ENCODE measurements around the gene ASRGL1.

The ASRGL1 gene

GRCh38 chr11:62421996-62422395, 84.7 kb downstream of the ASRGL1 start:
- no peak overlapping the region for H3K4me2 ChIP-seq (ENCODE audit: low read depth, low read length, poor library complexity, severe bottlenecking)

GRCh38 chr11:62423012-62423411, 85.8 kb downstream of the ASRGL1 start:
- Histone ChIP-seq H3K27me3 (ENCODE audit: insufficient read depth, low read length, poor library complexity, severe bottlenecking) (no peaks in the 10 kb centered on the region), H2AFZ (ENCODE audit: low read length) (no peak overlapping the region), H4K20me1 (ENCODE audit: insufficient read depth, low read length, poor library complexity, severe bottlenecking) (no peaks in the 10 kb centered on the region), H3K4me1 (ENCODE audit: insufficient read depth, low read length, poor library complexity, severe bottlenecking) (peaks cover 16% of the 10 kb centered on the region), H3K4me3 (ENCODE audit: low read length, poor library complexity, severe bottlenecking) (no peak overlapping the region), H3K9me2 (replicated peaks; ENCODE audit: low read depth, low read length) (no peaks in the 10 kb centered on the region), H3F3A (ENCODE audit: low read depth) (no peaks in the 10 kb centered on the region), H3K79me2 (ENCODE audit: insufficient read depth, low read length) (no peaks in the 10 kb centered on the region), H3K9ac (ENCODE audit: low read depth, low read length, poor library complexity, severe bottlenecking) (no peak overlapping the region), H3K4me2 (ENCODE audit: low read depth, low read length, poor library complexity, severe bottlenecking) (no peak overlapping the region), H3K36me3 (ENCODE audit: insufficient read depth, low read length) (no peaks in the 10 kb centered on the region), H3K9me3 (ENCODE audit: insufficient read depth, low read depth, low read length) (no peaks in the 10 kb centered on the region)
- TF ChIP-seq EZH2phosphoT487 (IDR thresholded peaks at IDR 0.05; ENCODE audit: borderline replicate concordance), result no peak

More at GRCh38 chr11:62421996-62422395, 84.7 kb downstream of the ASRGL1 start:
- no peak for TF ChIP-seq CTCF (conservative IDR thresholded peaks at IDR 0.05; ENCODE audit: low read length)
- no peak for TF ChIP-seq EZH2phosphoT487 (IDR thresholded peaks at IDR 0.05; ENCODE audit: borderline replicate concordance)
- H3K4me3 ChIP-seq (ENCODE audit: low read length, poor library complexity, severe bottlenecking), result no peak overlapping the region
- peaks cover 8% of the 10 kb centered on the region for H3K4me1 ChIP-seq (ENCODE audit: insufficient read depth, low read length, poor library complexity, severe bottlenecking)
- H3K9me3 ChIP-seq (ENCODE audit: insufficient read depth, low read depth, low read length), result no peaks in the 10 kb centered on the region
- no peaks in the 10 kb centered on the region for H3F3A ChIP-seq (ENCODE audit: low read depth)
- H3K79me2 ChIP-seq (ENCODE audit: insufficient read depth, low read length), result no peaks in the 10 kb centered on the region
- no peaks in the 10 kb centered on the region for H3K27me3 ChIP-seq (ENCODE audit: insufficient read depth, low read length, poor library complexity, severe bottlenecking)
- no peak overlapping the region for H3K9ac ChIP-seq (ENCODE audit: low read depth, low read length, poor library complexity, severe bottlenecking)
- no peaks in the 10 kb centered on the region for H4K20me1 ChIP-seq (ENCODE audit: insufficient read depth, low read length, poor library complexity, severe bottlenecking)
- no peaks in the 10 kb centered on the region for H3K36me3 ChIP-seq (ENCODE audit: insufficient read depth, low read length)
- H3K9me2 ChIP-seq (replicated peaks; ENCODE audit: low read depth, low read length), result no peaks in the 10 kb centered on the region
- H2AFZ ChIP-seq (ENCODE audit: low read length), result no peak overlapping the region

GRCh38 chr11:62427630-62428233, 90.5 kb downstream of the ASRGL1 start:
- no peaks in the 10 kb centered on the region for H3K9me3 ChIP-seq (ENCODE audit: insufficient read depth, low read depth, low read length)
- H2AFZ ChIP-seq (ENCODE audit: low read length), result peak overlapping the region; percentile 78
- H3K27me3 ChIP-seq (ENCODE audit: insufficient read depth, low read length, poor library complexity, severe bottlenecking), result no peaks in the 10 kb centered on the region
- peak overlapping the region; percentile 7 for H3K9ac ChIP-seq (ENCODE audit: low read depth, low read length, poor library complexity, severe bottlenecking)
- H3K4me1 ChIP-seq (ENCODE audit: insufficient read depth, low read length, poor library complexity, severe bottlenecking), result peaks cover 26% of the 10 kb centered on the region
- H3K36me3 ChIP-seq (ENCODE audit: insufficient read depth, low read length), result no peaks in the 10 kb centered on the region
- H3F3A ChIP-seq (ENCODE audit: low read depth), result no peaks in the 10 kb centered on the region
- no peaks in the 10 kb centered on the region for H3K9me2 ChIP-seq (replicated peaks; ENCODE audit: low read depth, low read length)
- no peaks in the 10 kb centered on the region for H4K20me1 ChIP-seq (ENCODE audit: insufficient read depth, low read length, poor library complexity, severe bottlenecking)
- no peak overlapping the region for H3K4me2 ChIP-seq (ENCODE audit: low read depth, low read length, poor library complexity, severe bottlenecking)
- no peaks in the 10 kb centered on the region for H3K79me2 ChIP-seq (ENCODE audit: insufficient read depth, low read length)
- TF ChIP-seq EZH2phosphoT487 (IDR thresholded peaks at IDR 0.05; ENCODE audit: borderline replicate concordance) (no peak), CTCF (conservative IDR thresholded peaks at IDR 0.05; ENCODE audit: low read length) (no peak)
- H3K4me3 ChIP-seq (ENCODE audit: low read length, poor library complexity, severe bottlenecking), result no peak overlapping the region
